Glomerular endothelial cell (primary cell): Measurements from ENCODE around the gene TMEM255B. TPM values are rescaled to one million over a fixed set of nuclear protein-coding genes. Genes with fewer than 3 reads are reported as not detected.
"Not testable (repeated sequence)": the region's sequence is repeated elsewhere in the genome, so short reads cannot be mapped to it uniquely, and the experiment has no call there.

ENCODE experiments used
- DNase-seq: peaks from one replicate; pipeline ENCODE4 v3.0.0-alpha.2; 2011; ENCODE audit warnings: low read depth, low spot score; ENCODE audit errors: extremely low read depth
- total RNA-seq: library from RNA; depleted of rRNA; stranded (reverse); fragments of >200 nt; gene quantifications from 2 replicates; pipeline ENCODE4 v1.2.3, GENCODE V29; 2015

Gene TMEM255B
- total RNA-seq, 1 donor from 2014 or later, result 64.3 TPM

DNA sequence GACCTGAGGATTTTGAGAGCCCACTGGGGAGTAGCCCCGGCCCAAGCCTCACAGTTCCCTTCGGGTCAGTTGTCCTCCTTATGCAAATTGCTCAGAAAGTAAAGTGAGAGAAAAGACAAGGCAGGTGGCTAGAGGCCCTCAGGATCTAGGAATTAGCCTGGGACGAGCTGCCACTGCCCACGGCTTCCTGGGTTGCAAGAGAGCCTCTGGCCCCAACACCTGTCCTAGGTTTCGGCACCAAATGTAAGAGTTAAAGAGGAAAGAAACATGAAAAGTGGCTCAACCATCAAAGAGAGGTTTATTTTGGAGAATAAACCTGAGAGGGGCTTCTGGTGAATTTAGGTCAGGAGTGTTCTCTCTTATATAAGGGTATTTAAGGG is 25.6 kb downstream of the TMEM255B start:
- DNase-seq, result no peak

DNA sequence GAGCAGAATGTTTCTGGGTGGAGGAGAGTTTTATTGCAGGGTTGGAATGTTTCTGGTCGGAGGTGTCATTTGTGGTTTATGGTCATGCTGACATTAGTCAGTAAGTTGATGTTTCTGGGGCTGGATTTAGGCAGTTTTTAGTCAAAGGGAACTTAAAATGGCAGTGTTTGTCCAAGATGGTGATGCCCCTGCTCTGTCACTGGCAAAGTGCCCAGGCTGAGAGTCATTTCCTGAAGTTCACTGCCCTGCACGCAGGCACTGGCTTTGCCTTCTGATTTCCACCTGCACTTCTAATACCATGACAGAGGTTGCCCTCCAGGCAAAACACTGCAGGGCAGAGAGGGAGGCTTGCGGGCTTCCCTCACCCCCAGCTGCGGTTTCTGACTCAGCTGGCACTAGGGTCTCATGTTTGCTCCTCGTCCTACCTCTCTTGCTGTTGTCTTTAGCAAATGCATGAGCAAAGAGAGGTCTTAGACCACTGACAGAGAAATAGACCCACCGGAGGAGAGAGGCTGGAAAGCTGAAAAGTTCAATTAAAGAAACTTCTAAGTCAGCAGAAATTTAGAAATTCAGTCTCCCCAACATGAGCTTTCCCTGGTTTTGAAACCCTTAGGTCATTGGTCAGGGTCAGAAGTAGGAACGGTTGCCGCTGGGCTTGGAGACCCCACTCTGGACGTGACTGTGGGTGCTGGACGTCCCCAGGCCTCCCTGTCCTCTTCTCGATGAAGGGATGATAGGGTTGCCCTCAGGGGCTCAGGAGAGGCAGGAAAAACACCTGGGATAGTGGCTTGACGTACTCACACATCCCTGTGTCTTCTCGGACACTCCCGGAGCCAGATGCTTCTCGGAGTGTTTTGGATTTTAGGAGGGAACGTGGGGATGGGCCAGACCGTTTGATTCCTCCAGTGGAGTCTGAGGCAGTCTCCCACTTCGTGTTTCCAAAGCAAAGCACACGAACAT is 26.3 kb downstream of the TMEM255B start:
- peak; percentile 47 for DNase-seq

DNA sequence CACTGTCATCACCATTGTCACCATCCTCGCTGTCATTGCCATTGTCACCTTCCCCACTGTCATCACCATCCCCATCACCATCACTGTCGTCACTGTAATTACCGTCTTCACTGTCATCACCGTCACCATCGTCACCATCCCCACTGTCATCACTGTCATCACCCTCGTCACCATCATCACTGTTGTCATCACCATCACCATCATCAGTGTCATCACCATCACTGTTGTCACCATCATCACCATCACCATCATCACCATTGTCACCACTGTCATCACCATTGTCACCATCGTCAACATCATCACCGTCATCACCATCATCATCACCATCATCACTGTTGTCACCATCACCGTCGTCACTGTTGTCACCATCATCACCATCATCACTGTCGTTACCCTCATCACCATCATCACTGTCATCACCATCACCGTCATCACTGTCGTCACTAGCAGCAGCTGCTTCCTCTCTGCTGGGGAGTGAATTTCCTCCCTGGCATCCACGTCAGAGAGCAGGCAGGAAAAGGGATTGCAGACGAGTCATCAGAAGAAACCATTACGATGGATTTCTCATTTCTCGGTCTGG is 27.3 kb downstream of the TMEM255B start:
- peak; percentile 41 for DNase-seq

DNA sequence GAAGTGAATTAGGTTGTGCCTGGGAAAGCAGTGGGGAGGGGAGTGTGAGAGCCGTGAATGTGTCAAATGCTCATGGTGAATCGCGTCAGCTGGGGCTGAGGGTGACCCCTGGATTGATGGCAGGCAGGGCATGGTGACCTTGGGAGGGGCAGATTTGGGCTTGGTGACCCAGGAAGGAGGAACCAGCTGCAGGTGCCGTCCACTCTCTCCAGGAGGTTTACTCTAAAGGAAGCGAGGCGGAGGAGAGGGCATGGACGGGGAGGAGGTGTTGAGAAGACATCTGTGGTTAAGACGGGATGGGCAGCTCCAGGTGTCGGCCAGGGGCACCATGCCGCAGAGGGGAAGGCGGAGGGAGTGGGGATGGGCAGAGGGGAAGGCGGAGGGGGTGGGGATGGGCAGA is 28.7 kb downstream of the TMEM255B start:
- no peak for DNase-seq

DNA sequence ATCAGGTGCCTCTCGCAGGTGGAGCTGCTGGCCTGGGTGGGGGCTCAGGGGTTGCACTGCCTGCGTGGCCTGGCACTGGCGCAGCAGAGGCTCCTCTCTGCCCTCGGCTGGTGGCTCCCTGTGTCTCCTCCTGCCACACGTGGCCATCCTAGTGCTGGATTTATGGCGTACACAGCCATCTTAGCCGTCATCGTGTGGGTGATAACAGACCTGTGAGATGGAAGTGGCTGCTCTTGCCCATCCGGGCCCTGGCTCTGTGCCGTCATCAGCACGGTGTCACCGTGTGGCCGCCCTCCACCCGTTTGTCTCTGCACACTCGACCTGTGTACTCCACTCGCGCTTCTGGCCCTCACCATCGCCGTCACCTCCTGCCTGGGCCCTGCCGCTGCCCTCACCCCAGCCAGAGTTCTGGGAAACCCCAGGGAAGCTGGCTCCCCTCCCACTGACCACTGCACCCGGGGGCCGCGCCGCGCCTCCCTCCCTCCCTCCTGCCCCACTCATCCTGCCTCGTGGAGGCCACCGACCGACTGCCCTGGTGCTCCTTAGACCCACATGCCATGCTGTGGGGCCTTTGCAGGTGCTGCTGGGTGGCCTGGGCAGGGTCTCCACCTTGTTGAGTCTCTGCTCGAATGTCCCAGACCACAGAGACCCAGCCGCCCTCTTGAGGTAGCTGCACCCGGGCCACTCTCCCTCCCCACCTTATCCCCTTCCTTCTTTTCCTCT is 29.5 kb downstream of the TMEM255B start:
- DNase-seq, result no peak

DNA sequence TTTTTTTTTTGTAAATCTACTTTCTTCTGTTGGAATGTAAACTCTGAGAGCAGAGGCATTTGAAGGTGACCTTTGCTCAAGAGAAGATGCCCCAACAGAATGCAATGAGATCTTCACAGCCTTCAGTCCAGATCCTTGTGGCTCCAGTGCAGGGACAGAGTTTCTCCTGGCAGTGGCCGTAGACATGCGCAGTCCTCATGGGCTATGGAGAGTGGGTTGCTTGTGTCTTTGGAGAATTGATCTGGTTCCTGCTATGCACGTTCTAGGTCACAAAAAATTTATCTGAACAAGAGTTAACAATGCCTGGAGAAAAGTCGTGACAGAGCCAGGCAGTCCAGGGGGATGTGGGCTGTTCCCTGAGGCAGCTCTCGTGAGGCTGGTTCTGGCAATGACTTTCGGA is 30.1 kb downstream of the TMEM255B start:
- no peak for DNase-seq

DNA sequence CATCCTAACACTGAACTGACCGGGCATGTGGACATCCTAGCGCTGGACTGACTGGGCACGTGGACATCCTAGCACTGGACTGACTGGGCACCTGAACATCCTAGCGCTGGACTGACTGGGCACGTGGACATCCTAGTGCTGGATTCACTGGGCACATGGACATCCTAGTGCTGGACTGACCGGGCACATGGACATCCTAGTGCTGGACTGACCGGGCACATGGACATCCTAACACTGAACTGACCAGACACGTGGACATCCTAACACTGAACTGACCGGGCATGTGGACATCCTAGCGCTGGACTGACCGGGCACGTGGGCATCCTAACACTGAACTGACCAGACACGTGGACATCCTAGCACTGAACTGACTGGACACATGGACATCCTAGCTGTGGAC is 30.9 kb downstream of the TMEM255B start:
- DNase-seq, result not testable (repeated sequence)

DNA sequence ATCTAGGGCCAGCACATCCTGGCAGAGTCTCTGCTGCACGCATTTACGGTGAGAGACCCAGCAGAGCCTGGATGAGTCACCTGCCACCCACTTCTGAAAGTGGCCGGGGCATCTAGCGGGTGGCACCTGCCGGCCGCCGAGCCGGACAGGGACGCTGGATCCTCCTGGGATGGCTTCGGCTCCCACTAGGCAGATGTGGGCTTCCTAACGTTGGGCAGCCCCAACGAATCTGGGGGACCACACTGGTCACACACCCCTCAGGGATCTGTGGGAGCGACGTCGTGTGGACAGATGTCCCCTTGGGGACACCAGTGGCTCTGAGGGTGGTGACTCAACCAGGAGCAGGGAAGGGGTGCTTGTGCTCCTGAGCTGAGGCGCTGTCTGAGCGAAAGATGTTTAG is 32.2 kb downstream of the TMEM255B start:
- no peak for DNase-seq

DNA sequence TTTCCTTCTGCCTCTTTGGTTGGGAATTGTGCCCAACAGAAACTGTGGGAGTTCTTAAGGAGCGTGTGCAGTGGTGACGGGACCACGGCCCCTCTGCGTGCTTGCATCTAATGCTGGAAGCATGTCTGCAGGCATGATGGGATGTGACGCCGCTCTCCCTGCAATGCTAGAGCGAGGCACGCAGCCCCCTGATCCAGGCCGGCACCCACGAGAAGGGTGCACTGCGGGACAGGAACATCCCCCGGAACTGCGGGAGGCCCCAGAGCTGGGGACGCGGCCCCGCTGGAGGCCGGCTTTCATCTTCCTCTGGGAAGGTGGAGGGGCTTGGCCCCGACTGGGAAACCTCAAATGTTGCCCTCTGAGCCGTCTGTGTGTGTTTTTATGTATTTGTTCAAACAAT is 32.7 kb downstream of the TMEM255B start:
- DNase-seq, result no peak

DNA sequence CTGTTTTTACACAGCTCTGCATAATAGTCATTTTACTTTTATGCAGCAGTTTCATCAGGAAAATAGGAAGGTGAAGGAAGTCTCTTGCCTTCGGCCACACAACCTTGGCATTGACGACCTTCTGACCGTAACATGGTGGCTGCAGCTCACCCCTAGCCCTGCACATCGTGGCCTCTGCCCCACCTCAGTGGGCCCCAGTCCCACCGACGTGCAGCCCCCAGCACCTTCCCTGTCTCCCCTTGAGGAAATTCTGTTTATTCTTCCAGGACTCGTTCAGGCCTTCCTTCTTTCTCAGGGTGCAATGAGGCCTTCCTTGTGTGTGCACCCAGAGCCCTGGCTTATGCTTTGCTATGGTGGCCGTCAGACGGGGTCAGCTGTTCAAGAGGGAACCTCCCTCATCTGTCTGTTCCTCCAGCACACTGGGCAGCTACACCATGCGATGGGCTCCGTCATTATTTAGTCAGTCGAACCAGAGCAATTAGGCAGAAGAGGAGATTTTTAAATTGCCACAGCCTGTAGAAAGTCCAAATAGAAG is 33.3 kb downstream of the TMEM255B start:
- no peak for DNase-seq

DNA sequence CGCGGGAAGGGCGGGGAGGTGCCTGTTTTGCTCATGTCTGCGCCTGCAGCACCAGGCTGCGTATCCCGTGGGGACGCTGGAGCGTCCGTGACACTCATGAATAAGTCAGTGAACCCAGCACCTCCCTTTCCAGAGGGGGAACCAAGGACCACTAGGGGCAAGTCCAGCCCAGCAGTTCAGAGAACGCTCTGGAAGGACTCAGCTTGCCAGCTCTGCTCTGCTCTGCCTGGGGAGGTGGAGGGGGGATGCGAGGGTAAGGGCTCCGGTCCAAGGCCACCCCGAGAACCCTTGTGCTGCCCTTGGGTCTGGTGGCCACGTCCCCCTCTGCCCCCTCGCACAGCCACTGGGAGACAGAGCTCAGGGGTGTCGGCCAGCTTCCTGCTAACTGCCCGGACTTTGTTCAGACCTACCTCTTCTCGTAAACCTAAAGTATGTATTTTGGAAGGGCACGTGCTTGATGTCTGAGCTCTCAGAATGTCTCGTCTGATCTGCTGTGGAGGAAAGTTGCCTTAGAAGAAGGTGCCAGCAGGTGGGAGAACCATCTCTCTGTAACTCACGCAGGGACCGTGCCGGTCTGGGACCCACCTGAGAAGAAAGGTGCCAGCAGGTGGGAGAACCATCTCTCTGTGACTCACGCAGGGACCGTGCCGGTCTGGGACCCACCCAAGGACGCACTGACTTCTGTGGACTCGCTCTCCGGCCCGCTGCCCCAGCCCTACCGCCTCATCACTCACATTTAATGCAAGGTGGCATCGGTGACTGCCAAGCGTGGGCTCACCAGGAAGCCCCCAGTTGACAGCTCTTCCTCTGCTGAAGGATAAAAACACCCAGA is 34.1 kb downstream of the TMEM255B start:
- DNase-seq, result no peak

DNA sequence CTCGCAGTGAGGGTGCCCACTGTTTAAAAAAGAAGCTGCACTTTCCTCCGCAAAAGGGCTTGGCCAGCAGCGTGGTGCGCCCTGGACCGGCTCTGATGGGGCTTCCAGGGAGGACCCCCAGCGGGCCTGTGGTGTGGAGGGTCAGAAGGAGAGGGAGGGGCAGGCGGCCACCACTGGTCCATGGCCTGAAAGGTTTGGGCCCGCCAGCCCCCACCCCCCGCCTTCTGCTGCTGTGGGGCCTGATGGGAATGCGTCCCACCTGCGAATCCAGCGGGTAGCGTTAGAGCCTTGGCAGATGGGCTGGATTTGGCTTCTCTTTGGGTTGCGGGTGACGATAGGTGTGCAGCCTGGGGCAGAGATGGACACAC is 34.7 kb downstream of the TMEM255B start:
- DNase-seq, result no peak

DNA sequence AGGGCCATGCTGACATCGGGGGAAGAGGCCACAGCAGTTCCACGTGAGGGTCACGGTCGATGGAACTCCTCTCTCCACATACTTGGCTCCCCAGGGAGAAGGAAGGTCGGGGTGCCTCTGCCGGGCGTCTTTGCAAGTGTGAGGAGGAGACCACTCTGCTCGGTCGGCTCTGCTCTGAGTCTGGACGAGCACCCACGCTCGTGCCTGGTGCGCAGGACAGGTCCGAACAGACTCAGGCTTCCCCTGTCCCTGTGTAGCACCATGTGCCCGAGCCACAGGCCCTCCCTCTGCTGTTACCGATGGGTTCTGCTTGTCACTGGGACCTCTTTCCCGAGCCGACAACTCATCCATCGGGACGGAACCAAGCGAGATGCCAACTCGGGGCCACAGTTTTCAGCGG is 35.1 kb downstream of the TMEM255B start:
- no peak for DNase-seq

DNA sequence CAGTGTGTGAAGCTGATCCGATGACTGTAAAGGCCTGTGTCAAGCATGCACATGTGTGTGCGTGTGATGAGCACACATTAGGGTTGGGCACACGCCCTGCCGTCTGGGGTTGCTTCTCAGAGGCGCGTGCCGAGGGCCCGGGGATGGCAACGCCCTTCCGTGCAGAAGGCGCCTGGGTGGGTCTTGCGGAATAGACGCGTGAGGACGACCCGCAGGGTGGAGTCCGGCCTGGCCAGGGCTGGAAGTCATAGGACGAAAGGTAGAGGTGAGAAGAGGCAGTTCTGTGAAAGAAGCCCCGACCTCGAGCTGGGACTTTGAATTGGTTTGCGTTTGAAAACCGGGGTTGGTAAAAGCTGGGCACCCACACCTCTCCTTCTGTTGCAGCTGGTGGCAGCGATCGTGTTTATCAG is 35.7 kb downstream of the TMEM255B start:
- DNase-seq, result no peak

DNA sequence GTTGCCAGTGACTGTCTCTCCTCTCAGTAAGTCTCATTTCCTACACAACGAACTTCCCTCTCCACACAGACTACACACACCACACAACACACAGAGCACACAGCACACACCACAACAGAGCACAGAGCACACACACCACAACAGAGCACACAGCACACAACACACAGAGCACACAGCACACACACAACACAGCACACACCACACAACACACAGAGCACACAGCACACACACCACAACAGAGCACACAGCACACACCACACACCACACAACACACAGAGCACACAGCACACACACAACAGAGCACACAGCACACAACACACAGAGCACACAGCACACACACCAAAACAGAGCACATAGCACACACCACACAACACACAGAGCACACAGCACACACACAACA is 36.3 kb downstream of the TMEM255B start:
- DNase-seq, result not testable (repeated sequence)

DNA sequence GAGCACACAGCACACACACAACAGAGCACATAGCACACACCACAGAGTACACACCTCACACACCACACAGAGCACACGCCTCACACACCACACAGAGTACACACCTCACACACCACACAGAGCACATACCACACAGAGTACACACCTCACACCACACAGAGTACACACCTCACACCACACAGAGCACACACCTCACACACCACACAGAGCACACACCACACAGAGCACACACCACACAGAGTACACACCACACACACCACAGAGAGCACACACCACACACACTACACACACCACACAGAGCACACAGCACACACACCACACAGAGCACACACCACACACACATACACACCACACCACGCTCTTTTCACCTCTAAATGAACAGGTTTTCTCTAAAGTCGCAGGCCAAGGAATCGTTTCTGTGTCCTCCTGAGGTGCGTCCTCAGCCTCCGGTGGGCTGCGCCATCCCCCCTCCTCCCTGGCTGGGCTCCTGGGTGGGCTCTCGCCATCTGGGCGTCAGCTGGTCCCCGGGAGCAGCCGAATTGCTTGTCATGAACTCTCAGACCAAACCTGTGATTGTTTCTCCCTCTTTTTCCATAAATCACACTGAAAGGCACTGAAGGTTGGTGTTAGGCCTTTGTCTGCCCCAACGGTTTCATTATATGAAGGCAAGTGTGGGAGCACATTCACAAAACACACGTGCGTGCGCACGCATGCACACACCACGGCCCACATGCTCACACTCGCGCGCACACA is 37.4 kb downstream of the TMEM255B start:
- no peak for DNase-seq

DNA sequence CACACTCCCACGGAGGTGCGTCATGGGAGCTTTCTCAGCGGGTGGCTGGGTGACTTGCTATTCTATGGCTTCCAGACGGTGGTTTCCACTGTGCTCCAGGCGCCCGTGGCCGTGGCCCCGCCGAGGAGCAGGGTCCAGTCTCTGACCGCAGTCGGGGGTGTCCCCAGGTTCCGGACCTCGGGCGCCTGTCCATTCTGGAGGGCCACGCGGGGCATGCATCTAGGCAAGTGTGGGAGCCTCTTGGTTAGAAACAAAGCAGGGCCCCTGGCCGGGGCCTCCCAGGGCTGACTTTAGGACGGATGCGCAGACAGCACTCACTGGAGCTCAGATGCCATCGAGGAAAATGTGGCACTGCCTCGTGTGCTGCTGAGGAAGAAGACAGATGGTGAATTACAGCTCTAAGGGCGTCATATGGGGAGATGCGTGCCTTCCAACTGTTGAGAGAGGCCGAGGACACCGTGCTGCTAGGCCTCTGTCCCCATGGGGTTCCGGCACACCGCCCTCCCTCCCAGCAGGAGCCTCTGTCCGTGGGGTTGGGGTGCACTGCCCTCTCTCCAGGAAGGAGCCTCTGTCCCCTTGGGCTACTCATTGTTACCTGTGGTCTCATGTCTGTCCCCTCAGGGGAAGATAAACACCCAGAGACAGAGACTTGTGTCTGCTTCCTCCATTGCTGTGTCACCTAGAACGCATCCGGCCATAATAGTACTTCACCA is 38.1 kb downstream of the TMEM255B start:
- no peak for DNase-seq

DNA sequence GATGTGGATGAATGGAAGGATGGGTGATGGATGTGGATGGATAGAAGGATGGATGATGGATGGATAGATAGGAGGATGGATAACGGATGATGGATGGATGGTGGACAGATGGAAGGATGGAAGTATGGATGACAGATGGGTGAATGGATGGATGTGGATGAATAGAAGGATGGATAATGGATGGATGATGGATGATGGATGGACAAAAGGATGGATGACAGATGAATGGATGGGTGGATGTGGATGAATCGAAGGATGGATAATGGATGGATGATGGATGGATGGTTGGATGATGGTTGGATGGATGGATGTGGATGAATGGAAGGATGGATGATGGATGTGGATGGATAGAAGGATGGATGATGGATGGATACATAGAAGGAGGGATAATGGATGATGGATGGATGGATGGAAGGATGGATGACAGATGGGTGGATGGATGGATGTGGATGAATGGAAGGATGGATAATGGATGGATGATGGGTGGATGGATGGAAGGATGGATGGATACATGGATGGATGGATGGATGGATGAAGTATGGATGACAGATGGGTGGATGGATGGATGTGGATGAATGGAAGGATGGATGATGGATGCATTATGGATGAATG is 39.3 kb downstream of the TMEM255B start:
- DNase-seq, result no peak

DNA sequence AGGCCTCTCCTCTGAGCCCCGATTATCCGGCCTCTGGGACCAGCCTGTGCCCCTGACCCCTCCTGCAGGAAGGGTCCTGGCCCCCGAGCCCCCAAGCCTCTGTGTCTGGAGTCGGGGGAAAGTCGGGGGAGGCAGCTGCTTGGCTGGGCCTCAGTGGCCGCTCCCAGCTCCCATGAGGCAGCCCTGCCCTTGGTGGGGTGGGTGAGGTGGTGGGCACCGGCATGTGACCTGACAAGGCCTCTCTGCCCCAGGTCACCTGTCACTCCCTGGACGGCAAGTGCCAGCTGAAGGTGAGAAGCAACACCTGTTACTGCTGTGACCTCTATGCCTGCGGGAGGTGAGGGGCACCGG is 41.5 kb downstream of the TMEM255B start:
- no peak for DNase-seq
